ENCODE results near the gene EVX1.
A peak's percentile ranks its signal among the peaks of the same experiment; 100 is the strongest.

Gene EVX1

GRCh38 chr7:27235387-27236311 lies 7.0 kb upstream of the EVX1 start:
- peak; percentile 67 for DNase-seq

- DNase-seq, result no peak
These were observed 4.8 kb upstream of the EVX1 start for GRCh38 chr7:27237735-27238334.

DNA sequence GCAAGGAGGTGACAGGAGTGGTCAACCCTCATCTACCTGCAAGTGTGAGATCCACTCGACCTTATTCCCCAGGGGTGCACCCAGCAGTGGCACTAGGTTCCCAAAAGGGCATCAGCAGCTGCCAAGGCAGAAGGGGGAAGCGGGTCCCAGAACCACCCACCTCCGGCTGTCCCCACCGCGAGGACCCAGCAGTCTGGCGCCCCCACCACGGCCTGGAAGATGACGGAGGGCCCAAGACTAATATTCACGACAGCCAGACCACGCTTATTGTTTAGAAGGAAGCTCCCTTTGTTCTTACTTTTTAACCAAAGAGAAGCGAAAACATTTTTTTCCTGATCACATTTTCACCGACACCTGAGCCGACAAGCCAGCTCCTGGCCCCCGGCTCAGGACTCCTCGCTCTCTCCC lies 3.6 kb upstream of the EVX1 start:
- no peak for DNase-seq

DNA sequence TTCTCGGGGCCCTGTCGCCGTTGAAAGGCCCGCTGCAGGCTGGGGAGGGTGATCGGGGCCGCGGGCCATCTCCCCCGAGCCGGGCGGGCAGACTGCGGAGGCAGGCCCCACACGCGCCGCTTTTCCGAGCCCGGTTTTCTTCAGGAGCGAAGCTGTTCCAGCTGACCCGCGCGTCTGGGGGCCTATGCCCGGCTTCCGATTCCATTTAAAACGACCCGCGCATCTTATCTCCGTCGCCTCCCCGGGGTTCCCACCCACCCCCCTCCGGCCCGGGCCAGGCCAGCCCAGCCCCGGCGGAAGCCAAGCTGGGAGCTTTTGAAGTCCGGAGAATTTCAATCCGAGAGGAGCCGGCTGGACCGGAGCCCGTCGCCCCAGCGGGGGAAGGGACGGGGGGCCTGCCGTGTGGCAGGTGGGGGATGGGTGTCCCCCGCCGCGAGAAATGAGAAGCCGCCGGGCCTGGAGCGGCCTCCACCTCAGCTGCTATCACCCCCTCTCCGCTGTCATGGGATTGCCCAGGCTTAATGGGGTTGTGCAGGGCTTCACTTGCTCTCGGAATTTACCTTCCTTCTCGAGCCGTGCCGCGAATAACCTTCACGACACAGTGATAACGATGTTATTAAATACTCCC lies 3.1 kb upstream of the EVX1 start:
- no peak for DNase-seq

DNA sequence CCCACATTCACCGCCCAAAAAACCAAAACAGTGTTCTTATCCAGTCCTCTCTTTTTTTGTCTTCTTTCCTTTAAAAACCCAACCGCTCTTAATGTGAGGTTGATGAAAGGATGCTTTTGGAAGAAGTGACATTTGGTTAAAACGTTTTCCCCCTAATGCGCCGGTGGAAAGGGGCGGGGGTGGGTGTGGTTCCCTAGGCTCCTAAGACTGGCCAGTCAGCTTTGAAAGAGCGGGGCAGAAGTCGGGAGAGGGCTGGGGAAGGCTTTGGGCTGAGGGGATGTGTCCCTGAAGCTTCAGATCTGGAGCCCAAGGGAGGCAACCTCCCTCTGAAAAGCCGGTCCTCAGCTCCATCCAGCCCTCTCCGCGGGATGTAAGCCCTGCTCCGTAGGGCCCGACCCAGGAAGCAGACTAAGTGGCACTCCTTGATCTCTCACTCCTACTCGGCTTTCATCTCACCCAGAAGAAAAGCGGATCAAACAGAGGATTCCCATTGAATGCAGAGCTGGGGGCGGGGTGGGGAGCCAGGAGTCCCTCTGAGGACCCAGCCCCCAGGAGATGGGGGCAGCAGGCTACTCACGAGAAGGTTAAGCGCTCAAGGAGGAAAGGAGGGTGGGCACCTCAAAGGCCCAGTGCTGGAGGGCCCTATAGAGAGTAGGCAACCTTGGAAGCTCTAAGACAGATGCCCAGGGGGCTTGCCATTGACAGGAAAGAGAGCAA lies 2.4 kb upstream of the EVX1 start:
- no peak for DNase-seq

GRCh38 chr7:27241189-27242056 lies 1.2 kb upstream of the EVX1 start:
- no peak for DNase-seq

DNA sequence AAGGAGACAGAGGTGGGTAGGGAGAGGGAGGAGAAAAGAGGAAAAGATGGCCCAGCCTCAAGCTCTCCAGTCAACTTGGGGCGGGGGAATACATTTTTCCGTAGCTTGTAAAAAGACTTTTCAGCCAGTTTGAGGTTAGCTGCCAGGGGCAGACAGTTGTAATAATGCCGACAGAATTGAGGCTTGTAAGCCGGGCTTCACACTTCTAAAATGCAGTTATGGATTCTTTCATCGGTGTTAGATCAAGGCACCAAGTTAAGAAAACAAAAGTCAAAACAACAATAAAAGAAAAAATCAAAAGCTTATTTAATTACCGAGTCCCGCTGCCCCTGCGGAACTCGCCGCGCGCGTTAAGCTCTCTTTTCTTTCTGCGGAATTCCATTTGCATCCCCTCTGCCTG lies 448 bp upstream of the EVX1 start:
- DNase-seq, result no peak

GRCh38 chr7:27243340-27244163 lies 950 bp downstream of the EVX1 start:
- no peak for DNase-seq

DNA sequence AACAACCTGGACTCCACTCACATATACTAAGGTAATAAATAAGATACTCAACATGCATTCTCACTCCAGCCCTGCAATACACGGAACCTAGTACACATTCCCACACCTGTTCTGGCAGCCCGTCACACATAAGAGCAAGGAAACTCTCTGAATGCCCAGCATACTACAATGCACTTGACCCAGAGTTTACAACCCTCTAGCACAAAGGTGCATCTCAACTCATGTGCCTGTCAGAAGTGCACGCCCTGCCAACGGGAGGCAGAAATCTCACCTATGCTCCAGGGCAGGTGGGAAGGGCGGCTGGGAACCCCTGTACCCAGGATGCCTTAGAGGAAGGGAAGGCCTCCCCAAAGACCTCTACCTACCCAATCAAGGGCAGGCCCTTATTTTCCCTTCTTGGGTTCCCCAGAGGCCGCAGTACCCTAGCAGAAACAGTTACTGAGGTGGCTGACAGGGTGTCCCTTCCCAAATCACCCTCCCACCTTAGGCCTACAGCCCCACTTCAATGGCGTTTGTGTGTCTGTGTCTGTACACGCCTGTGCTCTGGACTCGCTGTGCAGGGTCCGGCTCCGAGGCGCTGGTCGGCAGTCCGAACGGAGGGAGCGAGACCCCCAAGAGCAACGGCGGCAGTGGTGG lies 2.0 kb downstream of the EVX1 start:
- DNase-seq, result no peak

DNA sequence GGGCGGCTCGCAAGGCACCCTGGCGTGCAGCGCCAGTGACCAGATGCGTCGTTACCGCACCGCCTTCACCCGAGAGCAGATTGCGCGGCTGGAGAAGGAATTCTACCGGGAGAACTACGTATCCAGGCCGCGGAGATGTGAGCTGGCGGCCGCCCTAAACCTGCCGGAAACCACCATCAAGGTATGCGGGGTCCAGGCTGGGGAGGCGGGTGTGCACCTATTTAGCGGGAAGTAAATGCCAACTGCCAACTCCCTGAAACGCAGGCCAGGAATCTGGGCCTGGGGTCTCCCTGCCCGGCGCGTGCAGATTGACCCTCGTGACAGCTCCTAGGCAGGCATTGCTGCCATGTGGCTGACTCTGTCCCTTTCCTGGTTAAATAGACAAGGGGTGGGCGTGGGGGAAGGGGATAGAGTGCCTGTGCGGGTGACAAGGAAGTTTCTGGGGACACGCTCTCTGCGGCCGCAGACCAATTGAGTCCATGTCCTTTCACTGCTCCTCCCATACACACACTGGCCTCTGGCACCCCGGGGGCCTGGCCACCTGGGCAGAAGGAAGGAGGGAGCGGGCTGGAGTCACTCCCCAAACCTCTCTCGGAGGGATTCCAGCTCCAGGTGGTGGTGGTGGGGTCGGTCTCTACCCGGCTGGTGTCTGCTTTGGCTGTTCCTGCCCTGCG lies 2.7 kb downstream of the EVX1 start:
- no peak for DNase-seq

DNA sequence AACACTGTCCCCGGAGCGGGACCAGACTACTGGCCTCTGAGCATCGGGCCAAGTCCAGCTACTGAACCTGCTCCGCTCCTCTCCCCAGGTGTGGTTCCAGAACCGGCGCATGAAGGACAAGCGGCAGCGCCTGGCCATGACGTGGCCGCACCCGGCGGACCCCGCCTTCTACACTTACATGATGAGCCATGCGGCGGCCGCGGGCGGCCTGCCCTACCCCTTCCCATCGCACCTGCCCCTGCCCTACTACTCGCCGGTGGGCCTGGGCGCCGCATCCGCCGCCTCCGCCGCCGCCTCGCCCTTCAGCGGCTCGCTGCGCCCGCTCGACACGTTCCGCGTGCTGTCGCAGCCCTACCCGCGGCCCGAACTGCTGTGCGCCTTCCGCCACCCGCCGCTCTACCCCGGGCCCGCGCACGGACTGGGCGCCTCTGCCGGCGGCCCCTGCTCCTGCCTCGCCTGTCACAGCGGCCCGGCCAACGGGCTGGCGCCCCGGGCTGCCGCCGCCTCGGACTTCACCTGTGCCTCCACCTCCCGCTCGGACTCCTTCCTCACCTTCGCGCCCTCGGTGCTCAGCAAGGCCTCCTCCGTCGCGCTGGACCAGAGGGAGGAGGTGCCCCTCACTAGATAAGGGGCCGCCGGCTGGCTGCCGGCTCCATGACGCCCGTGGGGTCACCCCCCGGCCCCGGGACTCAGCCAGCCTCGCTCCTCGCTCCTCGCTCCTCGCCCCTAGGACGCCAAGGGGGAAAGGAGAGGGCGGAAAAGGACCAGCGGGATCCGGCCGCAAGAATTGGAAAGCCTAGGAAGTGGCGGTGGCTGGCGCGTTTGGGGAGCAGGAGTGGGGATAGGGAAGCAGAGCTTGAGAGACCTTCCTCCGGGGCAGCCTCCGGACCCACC lies 3.4 kb downstream of the EVX1 start:
- DNase-seq, result no peak

DNA sequence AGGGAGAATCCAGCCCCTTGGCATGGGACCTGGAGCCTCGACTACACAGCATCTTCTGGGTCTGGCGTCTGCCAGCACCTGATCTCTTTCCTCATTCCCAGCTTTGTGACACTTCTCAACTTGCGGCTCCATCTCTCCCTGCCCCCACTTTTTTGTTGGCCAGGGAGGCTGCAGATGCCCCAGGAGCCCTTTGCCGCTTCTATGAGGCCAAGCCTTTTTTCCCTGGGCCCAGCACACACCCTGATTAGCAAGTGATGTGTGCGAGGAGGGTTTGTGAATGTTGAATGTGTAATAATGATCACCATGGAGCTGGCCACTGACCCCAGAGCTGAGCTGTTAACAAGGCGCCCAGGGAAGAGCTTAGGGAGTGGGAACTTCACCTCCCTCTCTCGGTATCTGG lies 4.4 kb downstream of the EVX1 start:
- DNase-seq, result no peak

GRCh38 chr7:27247452-27248426 lies 5.1 kb downstream of the EVX1 start:
- no peak for DNase-seq

DNA sequence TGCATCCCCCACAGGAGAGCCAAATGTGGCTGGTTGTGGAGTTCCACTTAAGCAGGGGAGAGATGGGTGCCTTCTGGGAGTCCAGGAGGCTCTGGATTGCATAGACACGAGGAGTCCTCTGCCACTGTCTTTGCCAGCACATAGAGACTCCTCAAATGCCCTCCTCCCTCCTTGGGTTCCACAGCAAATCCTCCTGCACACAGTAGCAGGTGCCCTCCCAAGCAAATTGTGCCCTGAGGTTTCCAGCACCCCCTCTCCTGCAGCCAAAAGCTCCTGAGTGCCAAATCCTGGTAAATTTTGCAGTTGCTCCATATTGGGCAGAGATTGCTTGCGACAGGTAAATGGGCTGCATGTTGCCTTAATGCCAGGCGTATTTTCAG lies 5.8 kb downstream of the EVX1 start:
- DNase-seq, result no peak

DNA sequence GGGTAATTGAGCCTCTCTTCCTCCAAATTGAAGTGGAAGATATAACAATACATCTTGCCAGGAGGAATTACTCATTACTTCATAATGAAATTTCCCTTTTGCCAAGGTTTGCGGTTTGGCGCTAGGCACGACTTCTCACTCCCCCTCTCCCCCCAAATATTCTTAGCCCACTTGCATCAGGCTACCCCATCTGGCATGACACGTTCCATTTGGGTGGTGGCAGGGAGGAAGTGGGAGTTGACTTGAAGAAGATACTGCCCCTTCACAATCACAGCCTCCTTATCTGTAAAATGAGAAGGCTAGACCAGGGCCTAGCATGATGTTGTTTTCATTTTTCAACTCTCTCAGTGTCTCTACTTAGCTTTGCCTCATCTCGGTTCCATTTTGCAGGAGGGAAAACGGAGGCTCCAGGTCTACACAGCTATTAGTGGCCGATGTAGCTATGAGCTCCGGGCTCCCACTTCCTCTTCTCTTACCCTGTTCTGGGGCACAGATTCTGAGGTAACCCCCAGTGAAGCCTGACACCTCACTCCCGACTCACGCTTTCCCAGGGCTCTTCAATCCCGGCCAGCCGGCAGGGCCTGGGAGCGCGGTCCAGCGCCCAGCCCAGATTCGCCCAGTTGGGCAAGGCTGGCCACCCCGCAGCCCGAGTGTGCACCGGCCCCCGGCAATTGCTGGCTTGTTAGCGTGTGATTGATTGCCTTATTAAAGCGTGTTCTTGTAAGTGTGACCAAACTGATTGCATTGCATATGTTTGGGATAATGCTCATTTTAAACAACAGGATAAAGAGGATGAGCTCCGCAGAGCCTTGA lies 6.5 kb downstream of the EVX1 start:
- no peak for DNase-seq

GRCh38 chr7:27249724-27250556 lies 7.3 kb downstream of the EVX1 start:
- DNase-seq, result no peak

All from NCI-H2171 (cell line).